Neural cell (in vitro differentiated cells): ENCODE measurements around the gene ASPSCR1.

Experiments used
- POLR2AphosphoS5 ChIP-seq: IDR thresholded peaks from 2 replicates; pipeline ENCODE4 v1.6.1; 2012
- SMC3 ChIP-seq: fragments of 450-650 bp; conservative IDR thresholded peaks from 2 replicates; pipeline ENCODE4 v1.6.1; 2014; ENCODE audit warnings: antibody characterized with exemption, mild to moderate bottlenecking, moderate library complexity; ENCODE audit not compliant: poor library complexity
- TF ChIP-seq, protein P1 (sequence below): fragments of 450-650 bp; IDR thresholded peaks from 2 replicates; pipeline ENCODE4 v1.5.1; 2014; ENCODE audit warnings: antibody characterized with exemption, mild to moderate bottlenecking, moderate library complexity; ENCODE audit not compliant: poor library complexity, severe bottlenecking

GRCh38 chr17:81933178-81933699, 44.2 kb upstream of the ASPSCR1 start:
- TF ChIP-seq, protein P1, sequence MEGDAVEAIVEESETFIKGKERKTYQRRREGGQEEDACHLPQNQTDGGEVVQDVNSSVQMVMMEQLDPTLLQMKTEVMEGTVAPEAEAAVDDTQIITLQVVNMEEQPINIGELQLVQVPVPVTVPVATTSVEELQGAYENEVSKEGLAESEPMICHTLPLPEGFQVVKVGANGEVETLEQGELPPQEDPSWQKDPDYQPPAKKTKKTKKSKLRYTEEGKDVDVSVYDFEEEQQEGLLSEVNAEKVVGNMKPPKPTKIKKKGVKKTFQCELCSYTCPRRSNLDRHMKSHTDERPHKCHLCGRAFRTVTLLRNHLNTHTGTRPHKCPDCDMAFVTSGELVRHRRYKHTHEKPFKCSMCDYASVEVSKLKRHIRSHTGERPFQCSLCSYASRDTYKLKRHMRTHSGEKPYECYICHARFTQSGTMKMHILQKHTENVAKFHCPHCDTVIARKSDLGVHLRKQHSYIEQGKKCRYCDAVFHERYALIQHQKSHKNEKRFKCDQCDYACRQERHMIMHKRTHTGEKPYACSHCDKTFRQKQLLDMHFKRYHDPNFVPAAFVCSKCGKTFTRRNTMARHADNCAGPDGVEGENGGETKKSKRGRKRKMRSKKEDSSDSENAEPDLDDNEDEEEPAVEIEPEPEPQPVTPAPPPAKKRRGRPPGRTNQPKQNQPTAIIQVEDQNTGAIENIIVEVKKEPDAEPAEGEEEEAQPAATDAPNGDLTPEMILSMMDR: no peak
- no peak for TF ChIP-seq SMC3
- TF ChIP-seq POLR2AphosphoS5: no peak
